ENCODE results near the gene MRPL57.
"Not testable (repeated sequence)": the region's sequence is repeated elsewhere in the genome, so short reads cannot be mapped to it uniquely, and the experiment has no call there.

Gene MRPL57

DNA sequence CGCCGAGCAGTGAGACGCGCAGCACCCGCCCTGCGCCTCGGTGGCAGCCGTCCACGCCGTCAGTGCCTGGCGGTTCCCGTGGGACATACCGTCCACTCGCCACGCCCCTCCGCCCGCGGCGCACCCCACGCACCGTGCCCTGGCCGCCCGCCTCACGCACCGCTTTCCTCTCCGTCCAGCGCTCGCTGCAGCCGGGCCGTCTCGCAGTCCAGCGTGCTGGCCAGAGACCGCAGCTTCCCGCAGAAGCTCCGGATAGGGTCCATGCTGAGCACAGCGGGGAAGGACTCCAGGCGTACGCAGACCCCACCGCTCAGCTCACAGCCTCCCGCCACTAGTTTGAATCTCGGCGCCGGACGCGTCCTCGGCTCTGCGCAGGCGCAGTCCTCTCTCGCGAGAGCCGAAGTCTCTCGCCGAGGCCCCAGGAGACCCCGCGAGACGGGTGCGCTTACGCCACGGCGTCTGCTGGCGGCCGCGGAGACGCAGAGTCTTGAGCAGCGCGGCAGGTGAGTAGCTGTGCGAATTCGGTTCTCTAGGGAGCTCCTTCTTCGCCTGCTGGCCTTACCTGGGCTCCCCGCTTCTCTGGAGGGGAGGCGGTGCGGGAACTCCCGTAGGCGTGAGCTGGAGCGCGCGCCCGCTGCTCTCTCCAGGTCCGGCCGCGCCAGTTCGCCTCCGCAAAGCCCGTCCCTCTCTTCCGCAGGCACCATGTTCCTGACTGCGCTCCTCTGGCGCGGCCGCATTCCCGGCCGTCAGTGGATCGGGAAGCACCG, at the start of gene MRPL57, which contains the start of gene SKA3:
MRPL57 (plus strand) TSS at position 444 of the 767 bp plus-strand sequence; CDS start at position 703, 259 bp downstream.
SKA3 (minus strand) TSS at position 338 of the 767 bp plus-strand sequence; CDS start at position 263, 75 bp downstream.
- DNase-seq, result peak; percentile 2 to 70

- no peak for DNase-seq
These were observed 46.3 kb upstream of the MRPL57 start for GRCh38 chr13:21130116-21130515.

DNA sequence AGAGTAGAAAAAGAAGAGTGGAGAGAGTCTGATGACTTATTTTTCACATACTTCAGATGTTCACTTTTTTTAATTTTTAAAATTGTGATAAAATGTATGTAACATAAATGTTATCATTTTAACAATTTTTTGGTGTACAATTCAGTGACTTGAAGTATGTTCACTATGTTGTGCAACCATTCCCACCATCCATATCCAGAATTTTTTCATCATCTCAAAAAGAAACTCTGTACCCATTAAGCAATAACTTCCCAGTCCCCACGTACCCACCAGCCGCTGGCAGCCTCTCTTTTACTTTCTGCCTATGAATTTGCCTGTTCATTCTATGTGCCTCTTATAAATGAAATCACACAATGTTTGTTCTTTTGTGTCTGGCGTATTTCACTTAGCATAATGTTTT, 43.4 kb upstream of the MRPL57 start:
- no peak for DNase-seq

DNA sequence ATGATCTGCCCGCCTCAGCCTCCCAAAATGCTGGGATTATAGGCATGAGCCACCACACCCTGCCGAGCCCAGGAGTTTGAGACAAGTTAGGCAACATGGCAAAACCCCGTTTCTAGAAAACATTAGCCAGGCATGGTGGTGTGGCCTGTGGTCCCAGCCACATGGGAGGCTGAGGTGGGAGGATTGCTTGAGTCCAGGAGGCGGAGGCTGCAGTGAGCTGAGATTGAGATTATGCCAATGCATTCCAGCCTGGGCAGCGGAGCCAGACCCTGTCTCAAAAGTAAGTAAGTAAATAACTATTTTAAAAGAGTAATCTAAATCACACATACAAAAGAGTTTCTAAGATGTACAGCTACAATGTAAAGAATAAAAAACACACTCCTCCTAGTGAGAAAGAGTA, 42.0 kb upstream of the MRPL57 start:
- no peak for DNase-seq

- not testable (repeated sequence) for DNase-seq
These were observed 40.6 kb upstream of the MRPL57 start for GRCh38 chr13:21135833-21136232.

GRCh38 chr13:21137696-21138095, 38.8 kb upstream of the MRPL57 start:
- DNase-seq, result no peak

- DNase-seq, result no peak
These were observed 37.9 kb upstream of the MRPL57 start for GRCh38 chr13:21138561-21138960.

- DNase-seq, result no peak
These were observed 37.1 kb upstream of the MRPL57 start for GRCh38 chr13:21139374-21139773.

GRCh38 chr13:21142766-21143165, 33.7 kb upstream of the MRPL57 start:
- no peak for DNase-seq

- DNase-seq, result no peak
These were observed 28.6 kb upstream of the MRPL57 start for GRCh38 chr13:21147827-21148226.

DNA sequence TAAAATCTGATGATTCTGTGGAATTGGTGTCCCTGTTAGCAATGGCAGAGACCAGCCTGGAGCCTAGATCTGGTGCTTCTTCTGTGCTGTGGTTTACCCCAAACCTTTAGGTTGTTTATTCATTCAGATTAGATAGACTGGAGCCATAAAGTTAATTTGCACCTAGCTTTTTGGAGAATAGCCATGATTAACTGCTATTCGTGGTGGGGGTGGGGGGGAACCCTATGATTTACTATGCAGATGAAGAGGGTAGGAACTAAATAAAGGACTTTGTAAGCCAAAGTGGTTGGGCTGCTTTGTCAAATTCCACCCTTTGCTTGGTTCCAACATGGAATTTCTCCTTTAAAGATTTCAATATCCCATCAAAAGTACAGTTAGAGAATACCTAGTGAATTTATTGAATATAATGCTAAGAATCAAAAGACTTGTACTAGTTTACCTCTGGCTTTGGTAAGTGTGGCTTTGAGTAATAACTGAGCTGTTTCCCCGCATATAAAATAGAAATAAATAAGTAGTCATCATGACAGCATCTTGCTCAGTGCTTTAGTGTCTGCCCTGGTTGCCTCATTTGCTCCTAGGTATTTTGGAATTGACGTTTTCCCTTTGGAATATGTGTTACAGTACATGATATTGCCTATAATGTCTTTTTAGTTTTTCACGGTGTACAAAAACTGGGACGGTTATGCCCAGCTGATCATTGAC, 27.8 kb upstream of the MRPL57 start:
- DNase-seq, result no peak

GRCh38 chr13:21149568-21149967, 26.9 kb upstream of the MRPL57 start:
- no peak for DNase-seq

DNA sequence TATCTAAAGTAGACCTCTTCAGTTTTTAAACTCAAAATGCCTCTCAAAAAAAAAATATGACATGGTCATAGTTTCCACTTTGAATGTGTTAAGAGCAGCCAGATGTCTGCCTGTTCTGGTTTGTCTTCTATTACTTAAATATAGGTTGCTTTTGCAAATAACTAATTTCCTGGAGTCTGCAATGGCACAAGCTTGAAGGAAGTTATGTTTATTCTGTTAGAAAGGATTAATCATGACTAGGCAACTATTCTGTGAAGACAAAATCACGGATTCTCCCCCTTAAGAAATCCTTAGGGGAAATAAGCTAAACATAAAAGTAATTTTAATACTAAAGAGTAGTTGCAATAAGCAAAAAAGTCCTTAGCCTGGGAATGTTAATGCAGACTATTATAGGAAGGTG, 26.4 kb upstream of the MRPL57 start:
- no peak for DNase-seq

DNA sequence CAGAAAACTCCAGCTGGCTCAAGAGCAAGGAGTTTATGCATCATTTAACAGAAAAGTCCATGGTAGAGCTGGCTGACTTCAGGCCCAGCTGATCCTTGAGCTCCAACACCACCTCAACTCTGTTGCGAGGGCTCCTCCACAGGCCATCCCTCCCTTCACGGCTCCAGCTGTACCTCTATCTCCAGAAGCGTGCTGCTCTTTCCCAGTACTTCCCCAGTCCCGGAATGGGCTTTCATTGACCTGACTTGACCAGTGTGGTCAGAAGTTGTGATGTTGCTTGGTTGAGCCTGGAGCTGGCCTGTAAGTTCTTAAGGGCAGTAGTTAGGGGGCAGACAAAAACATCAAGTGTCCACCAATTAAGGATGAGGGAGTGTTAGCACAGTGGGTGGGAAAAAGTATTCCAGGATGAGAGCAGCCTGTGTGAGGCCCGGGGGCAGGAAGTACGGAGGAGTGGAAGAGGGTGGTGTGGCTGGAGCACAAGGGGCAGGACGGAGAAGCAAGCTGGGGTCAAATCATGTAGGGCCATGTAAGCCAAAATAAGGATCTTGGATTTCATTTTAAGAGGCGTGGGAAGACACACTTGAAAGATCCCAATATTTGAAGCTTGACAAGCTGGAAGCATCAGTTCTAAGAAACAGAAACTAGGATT, 24.1 kb upstream of the MRPL57 start:
- no peak for DNase-seq

DNA sequence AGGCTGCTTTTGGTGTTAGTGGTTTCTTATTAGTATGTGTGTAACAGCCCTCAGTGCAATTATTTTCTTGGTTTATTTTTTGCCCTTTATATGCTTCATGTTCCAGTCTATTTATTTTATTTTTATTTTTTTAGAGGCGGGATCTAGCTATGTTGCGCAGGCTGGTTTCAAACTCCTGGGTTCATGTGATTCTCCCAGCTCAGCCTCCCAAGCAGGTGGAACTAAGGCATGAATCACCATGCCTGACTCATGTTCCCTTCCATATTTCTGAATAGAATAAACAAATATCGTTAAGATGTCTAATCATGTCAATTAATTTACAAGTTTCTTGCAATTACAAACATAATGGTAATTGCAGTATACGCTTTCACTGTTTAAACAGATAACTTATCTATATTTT, 11.8 kb upstream of the MRPL57 start:
- DNase-seq, result no peak

- DNase-seq, result not testable (repeated sequence)
These were observed 10.9 kb upstream of the MRPL57 start for GRCh38 chr13:21165606-21166005.

GRCh38 chr13:21171420-21171819, 5.0 kb upstream of the MRPL57 start:
- DNase-seq, result no peak

GRCh38 chr13:21173767-21174166, 2.7 kb upstream of the MRPL57 start:
- DNase-seq, result not testable (repeated sequence)

GRCh38 chr13:21175656-21176214, 723 bp upstream of the MRPL57 start:
- DNase-seq, result no peak

DNA sequence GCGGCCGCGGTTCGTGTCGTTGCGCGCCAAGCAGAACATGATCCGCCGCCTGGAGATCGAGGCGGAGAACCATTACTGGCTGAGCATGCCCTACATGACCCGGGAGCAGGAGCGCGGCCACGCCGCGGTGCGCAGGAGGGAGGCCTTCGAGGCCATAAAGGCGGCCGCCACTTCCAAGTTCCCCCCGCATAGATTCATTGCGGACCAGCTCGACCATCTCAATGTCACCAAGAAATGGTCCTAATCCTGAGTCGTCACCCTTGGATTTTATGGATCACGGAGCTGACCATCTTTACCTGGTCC, 475 bp downstream of the MRPL57 start:
- no peak for DNase-seq

DNA sequence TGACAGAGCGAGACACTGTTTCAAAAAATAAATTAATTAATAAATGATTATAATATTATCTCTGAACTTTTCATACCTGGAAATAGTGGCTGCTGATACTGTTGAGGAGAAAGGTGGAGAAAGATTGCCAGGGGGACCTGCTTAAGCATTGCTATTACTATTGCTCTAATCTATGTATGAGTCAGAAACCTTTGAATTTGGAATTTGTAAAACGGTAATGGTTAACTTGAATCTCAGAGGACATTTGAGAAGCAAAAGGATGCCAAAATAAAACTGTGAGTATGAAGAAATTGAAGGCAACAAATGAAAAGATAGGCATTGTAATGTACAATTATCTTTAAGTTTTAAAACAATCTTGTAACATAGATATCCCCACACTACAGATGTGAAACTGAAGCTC, 5.2 kb downstream of the MRPL57 start:
- DNase-seq, result no peak

DNA sequence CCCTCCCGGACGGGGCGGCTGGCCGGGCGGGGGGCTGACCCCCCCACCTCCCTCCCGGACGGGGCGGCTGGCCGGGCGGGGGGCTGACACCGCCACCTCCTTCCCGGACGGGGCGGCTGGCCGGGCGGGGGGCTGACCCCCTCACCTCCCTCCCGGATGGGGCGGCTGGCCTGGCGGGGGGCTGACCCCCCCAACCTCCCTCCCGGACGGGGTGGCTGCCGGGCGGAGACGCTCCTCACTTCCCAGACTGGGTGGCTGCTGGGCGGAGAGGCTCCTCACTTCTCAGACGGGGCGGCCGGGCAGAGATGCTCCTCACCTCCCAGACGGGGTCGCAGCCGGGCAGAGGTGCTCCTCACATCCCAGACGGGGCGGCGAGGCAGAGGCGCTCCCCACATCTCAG, 10.0 kb downstream of the MRPL57 start:
- DNase-seq, result not testable (repeated sequence)

- DNase-seq, result not testable (repeated sequence)
These were observed 18.3 kb downstream of the MRPL57 start for GRCh38 chr13:21194756-21195155.

Measured in cerebellar nuclear complex (tissue), 1 donor.